Type B pancreatic cell (in vitro differentiated cells): Measurements from ENCODE around the gene ZFYVE9. TPM values are rescaled to one million over a fixed set of nuclear protein-coding genes. Genes with fewer than 3 reads are reported as not detected.

Experiments used
- DNase-seq: peaks from one replicate; pipeline ENCODE4 v3.0.0; 2021; ENCODE audit warnings: mixed read lengths; ENCODE audit not compliant: unreplicated experiment; ENCODE audit errors: extremely low spot score
- H3K27ac Mint-ChIP-seq: 2 replicates; pipeline ENCODE4 v1.8.0; 2021; ENCODE audit warnings: mild to moderate bottlenecking, mixed read lengths
- H3K27me3 Mint-ChIP-seq: 2 replicates; pipeline ENCODE4 v1.8.0; 2021; ENCODE audit warnings: mixed read lengths
- H3K36me3 Mint-ChIP-seq: 2 replicates; pipeline ENCODE4 v1.8.0; 2021; ENCODE audit warnings: mixed read lengths
- H3K4me1 Mint-ChIP-seq: one replicate; pipeline ENCODE4 v1.8.0; 2021; ENCODE audit warnings: mixed read lengths; ENCODE audit not compliant: unreplicated experiment
- H3K4me3 Mint-ChIP-seq: 2 replicates; pipeline ENCODE4 v1.8.0; 2021; ENCODE audit warnings: mild to moderate bottlenecking, mixed read lengths
- H3K9me3 Mint-ChIP-seq: 2 replicates; pipeline ENCODE4 v1.8.0; 2021; ENCODE audit warnings: mixed read lengths
- total RNA-seq: library from RNA; stranded (reverse); gene quantifications from 2 replicates; pipeline ENCODE4 v1.2.1, GENCODE V29; 2021; ENCODE audit warnings: low replicate concordance
- TF ChIP-seq, protein P1 (sequence below): fragments of 200-600 bp; sonication (generic); conservative IDR thresholded peaks from 2 replicates; pipeline ENCODE4 v1.5.0; 2021; ENCODE audit warnings: antibody characterized with exemption, mild to moderate bottlenecking

The ZFYVE9 gene
- total RNA-seq, 1 donor from 2014 or later, result 30.6 TPM

DNA sequence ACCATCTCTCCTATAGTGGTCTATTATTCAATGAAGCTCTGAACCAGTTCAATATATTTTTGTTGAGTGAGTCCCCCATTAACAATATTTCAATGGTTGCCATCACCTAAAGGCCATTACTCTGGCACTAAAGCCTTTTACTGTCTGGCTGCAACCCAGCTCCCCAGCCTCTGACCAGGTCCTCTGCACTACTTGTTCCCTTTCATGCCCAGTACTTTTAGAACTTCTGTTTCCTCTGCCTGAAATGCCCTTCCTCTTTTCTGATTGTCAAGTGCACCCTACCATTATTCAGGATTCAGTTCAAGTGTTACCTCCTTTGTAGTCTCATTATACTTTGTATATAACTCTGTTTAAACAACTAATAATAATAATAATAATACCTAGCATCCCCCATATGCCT lies 30.4 kb upstream of the ZFYVE9 start:
- no peak for DNase-seq
- Mint-ChIP-seq H3K9me3 (no peaks in the 10 kb centered on the region), H3K27ac (no peak overlapping the region), H3K36me3 (no peaks in the 10 kb centered on the region), H3K4me1 (no peaks in the 10 kb centered on the region), H3K27me3 (no peaks in the 10 kb centered on the region), H3K4me3 (no peak overlapping the region)
- TF ChIP-seq, protein P1, sequence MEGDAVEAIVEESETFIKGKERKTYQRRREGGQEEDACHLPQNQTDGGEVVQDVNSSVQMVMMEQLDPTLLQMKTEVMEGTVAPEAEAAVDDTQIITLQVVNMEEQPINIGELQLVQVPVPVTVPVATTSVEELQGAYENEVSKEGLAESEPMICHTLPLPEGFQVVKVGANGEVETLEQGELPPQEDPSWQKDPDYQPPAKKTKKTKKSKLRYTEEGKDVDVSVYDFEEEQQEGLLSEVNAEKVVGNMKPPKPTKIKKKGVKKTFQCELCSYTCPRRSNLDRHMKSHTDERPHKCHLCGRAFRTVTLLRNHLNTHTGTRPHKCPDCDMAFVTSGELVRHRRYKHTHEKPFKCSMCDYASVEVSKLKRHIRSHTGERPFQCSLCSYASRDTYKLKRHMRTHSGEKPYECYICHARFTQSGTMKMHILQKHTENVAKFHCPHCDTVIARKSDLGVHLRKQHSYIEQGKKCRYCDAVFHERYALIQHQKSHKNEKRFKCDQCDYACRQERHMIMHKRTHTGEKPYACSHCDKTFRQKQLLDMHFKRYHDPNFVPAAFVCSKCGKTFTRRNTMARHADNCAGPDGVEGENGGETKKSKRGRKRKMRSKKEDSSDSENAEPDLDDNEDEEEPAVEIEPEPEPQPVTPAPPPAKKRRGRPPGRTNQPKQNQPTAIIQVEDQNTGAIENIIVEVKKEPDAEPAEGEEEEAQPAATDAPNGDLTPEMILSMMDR, result no peak

DNA sequence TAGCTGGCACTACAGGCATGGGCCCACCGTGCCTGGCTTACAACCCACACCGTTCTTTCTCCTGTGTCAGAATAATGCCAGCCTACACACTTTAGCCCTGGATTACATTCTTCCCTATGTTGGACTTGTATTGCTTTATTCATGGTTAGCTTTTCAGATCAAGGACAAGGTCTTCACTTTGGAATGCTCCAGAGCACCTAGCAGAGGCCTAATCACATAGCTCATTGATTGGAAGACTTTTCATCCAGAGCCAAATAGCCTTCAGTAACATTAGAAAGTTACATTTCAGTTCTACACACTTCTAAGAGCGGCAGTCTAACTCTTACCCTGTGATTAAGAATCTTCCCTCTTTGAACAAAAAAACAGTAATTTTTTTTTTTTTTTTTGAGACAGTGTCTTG lies 29.4 kb upstream of the ZFYVE9 start:
- Mint-ChIP-seq H3K9me3 (no peaks in the 10 kb centered on the region), H3K27me3 (no peaks in the 10 kb centered on the region), H3K36me3 (no peaks in the 10 kb centered on the region), H3K27ac (no peak overlapping the region), H3K4me1 (peaks cover under 1% of the 10 kb centered on the region), H3K4me3 (no peak overlapping the region)
- DNase-seq, result no peak
- TF ChIP-seq, protein P1, result no peak

DNA sequence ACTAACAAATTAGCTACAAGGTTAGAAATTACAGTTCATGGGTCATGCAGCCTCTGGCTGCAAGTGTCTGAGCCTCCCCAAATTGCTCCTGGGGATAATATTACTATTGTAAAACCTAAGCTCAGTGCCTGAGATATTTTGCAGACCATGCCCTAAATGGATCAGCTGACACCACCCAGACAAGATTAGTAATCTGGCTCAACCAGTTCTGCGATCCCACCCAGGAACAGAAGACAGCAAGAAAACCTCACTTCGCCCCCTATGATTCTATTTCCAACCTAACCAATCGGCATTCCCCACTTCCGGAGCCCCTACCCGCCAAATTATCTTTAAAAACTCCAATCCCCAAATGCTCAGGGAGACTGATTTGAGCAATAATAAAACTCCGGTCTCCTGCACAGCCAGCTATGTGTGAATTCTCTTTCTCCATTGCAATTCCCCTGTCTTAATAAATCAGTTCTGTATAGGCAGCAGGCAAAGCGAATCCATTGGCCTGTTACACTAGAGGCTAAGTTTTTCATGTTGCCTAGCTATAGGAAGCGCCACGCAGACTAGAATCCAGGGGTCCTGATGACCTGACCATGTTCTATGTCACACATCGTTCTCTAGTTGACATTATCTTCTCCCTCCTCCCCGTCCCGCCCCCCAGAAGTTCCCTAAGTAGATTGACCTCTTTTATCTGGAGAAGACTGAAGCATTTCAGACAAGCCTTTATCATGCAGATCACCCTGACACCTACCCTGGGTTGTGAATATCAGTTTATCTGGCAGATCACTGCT lies 22.4 kb upstream of the ZFYVE9 start:
- H3K9me3 Mint-ChIP-seq, result no peaks in the 10 kb centered on the region
- TF ChIP-seq, protein P1, result no peak
- peak overlapping the region; percentile 97 for H3K27ac Mint-ChIP-seq
- no peak for DNase-seq
- H3K36me3 Mint-ChIP-seq, result no peaks in the 10 kb centered on the region
- H3K27me3 Mint-ChIP-seq, result peaks cover 5% of the 10 kb centered on the region
- peaks cover 17% of the 10 kb centered on the region for H3K4me1 Mint-ChIP-seq
- H3K4me3 Mint-ChIP-seq, result peak overlapping the region; percentile 81

DNA sequence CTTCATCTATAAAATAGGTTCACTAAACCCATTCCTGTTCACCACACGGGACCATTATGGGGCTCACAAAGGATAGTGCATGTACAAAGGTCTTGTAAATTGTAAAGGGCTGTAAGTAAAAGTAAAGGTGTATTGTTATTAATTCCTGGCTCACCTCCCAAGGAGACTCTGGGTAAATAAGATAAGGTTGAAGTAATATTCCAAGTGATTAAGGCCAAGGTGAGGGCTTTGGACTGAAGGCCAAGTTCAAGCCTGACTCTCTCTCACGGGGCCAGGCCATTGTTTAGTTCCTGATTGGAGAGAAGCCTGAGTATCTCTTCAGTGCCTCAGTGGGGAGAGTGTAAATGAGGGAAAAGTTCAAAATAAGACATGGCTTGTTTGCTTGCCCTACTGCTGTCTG lies 19.5 kb upstream of the ZFYVE9 start:
- Mint-ChIP-seq H3K4me1 (peaks cover 17% of the 10 kb centered on the region), H3K27ac (peak overlapping the region; percentile 69), H3K4me3 (no peak overlapping the region), H3K27me3 (peaks cover 17% of the 10 kb centered on the region), H3K9me3 (no peaks in the 10 kb centered on the region), H3K36me3 (no peaks in the 10 kb centered on the region)
- TF ChIP-seq, protein P1, result no peak
- no peak for DNase-seq

DNA sequence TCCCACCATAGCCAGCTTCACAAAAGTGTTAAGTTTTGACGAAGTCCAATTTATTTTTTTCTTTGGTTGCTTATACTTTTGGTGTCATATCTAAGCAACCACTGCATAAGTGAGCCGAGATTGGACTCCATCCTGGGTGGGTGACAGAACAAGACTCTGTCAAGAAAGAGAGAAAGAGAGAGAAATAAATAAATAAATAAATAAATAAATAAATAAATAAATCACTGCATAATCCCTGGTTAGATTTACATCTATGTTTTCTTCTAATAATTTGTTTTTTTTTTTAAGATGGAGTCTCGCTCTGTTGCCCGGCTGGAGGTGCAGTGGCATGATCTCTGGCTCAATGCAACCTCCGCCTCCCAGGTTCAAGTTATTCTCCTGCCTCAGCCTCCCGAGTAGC lies 18.3 kb upstream of the ZFYVE9 start:
- H3K36me3 Mint-ChIP-seq, result no peaks in the 10 kb centered on the region

More for the DNA sequence above, 18.3 kb upstream of the ZFYVE9 start:
- Mint-ChIP-seq H3K9me3 (no peaks in the 10 kb centered on the region), H3K27me3 (peaks cover 17% of the 10 kb centered on the region), H3K4me3 (no peak overlapping the region), H3K4me1 (peaks cover 12% of the 10 kb centered on the region), H3K27ac (no peak overlapping the region)
- no peak for DNase-seq
- TF ChIP-seq, protein P1, result no peak
